Measurements from ENCODE around the gene NECTIN2.
A peak's percentile ranks its signal among the peaks of the same experiment; 100 is the strongest.

NECTIN2 gene

DNA sequence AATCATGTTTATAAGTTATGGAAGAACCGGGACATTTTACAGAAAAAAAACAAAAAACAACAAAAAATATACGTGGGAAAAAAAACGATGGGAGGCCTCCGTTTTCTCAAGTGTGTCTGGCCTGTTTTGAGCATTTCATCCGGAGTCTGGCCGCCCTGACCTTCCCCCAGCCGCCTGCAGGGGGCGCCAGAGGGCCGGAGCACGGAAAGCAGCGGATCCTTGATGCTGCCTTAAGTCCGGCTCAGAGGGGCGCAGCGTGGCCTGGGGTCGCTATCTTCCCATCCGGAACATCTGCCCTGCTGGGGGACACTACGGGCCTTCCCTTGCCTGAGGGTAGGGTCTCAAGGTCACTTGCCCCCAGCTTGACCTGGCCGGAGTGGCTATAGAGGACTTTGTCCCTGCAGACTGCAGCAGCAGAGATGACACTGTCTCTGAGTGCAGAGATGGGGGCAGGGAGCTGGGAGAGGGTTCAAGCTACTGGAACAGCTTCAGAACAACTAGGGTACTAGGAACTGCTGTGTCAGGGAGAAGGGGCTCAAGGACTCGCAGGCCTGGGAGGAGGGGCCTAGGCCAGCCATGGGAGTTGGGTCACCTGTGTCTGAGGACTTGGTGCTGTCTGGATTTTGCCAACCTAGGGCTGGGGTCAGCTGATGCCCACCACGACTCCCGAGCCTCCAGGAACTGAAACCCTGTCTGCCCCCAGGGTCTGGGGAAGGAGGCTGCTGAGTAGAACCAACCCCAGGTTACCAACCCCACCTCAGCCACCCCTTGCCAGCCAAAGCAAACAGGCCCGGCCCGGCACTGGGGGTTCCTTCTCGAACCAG, 57.7 kb downstream of the NECTIN2 start:
- DNase-seq (ENCODE audit: low read depth, low spot score), result peak; percentile 56

DNA sequence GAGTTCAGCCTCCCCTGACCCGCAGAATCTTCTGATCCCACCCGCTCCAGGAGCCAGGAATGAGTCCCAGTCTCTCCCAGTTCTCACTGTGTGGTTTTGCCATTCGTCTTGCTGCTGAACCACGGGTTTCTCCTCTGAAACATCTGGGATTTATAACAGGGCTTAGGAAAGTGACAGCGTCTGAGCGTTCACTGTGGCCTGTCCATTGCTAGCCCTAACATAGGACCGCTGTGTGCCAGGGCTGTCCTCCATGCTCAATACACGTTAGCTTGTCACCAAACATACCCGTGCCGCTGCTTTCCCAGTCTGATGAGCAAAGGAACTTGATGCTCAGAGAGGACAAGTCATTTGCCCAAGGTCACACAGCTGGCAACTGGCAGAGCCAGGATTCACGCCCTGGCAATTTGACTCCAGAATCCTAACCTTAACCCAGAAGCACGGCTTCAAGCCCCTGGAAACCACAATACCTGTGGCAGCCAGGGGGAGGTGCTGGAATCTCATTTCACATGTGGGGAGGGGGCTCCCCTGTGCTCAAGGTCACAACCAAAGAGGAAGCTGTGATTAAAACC, 58.4 kb downstream of the NECTIN2 start:
- H3K9ac ChIP-seq (ENCODE audit: insufficient read length, low read depth), result peak overlapping the region; percentile 76
- DNase-seq (ENCODE audit: low read depth, low spot score), result no peak
- H3K36me3 ChIP-seq (ENCODE audit: insufficient read depth, insufficient read length, low read length), result peaks cover 67% of the 10 kb centered on the region
- peaks cover 16% of the 10 kb centered on the region for H3K4me1 ChIP-seq (ENCODE audit: insufficient read depth, insufficient read length)
- no peaks in the 10 kb centered on the region for H3K9me3 ChIP-seq (ENCODE audit: insufficient read depth, low read length)
- H3K4me3 ChIP-seq (ENCODE audit: insufficient read length, low read depth), result no peak overlapping the region
- no peak for TF ChIP-seq YY1 (IDR thresholded peaks at IDR 0.05; ENCODE audit: insufficient read depth, insufficient read length)
- no peak for TF ChIP-seq SUZ12 (IDR thresholded peaks at IDR 0.05; ENCODE audit: extremely low read depth, insufficient read depth, insufficient read length)
- TF ChIP-seq ZNF274 (IDR thresholded peaks at IDR 0.05; ENCODE audit: low read depth, low read length), result no peak
- H3K27me3 ChIP-seq (ENCODE audit: insufficient read depth, insufficient read length), result no peaks in the 10 kb centered on the region

More for the DNA sequence above, 57.7 kb downstream of the NECTIN2 start:
- Histone ChIP-seq H3K9ac (ENCODE audit: insufficient read length, low read depth) (peak overlapping the region; percentile 76), H3K4me3 (ENCODE audit: insufficient read length, low read depth) (no peak overlapping the region), H3K9me3 (ENCODE audit: insufficient read depth, low read length) (no peaks in the 10 kb centered on the region), H3K27me3 (ENCODE audit: insufficient read depth, insufficient read length) (no peaks in the 10 kb centered on the region), H3K4me1 (ENCODE audit: insufficient read depth, insufficient read length) (peaks cover 13% of the 10 kb centered on the region), H3K36me3 (ENCODE audit: insufficient read depth, insufficient read length, low read length) (peaks cover 66% of the 10 kb centered on the region)
- TF ChIP-seq ZNF274 (IDR thresholded peaks at IDR 0.05; ENCODE audit: low read depth, low read length), result no peak
- TF ChIP-seq YY1 (IDR thresholded peaks at IDR 0.05; ENCODE audit: insufficient read depth, insufficient read length), result no peak
- TF ChIP-seq SUZ12 (IDR thresholded peaks at IDR 0.05; ENCODE audit: extremely low read depth, insufficient read depth, insufficient read length), result no peak

- peaks cover 61% of the 10 kb centered on the region for H3K36me3 ChIP-seq (ENCODE audit: insufficient read depth, insufficient read length, low read length)
- H3K4me3 ChIP-seq (ENCODE audit: insufficient read length, low read depth), result peak within 1 kb of the TSS; percentile 89
- H3K27me3 ChIP-seq (ENCODE audit: insufficient read depth, insufficient read length), result no peaks in the 10 kb centered on the region
- H3K9me3 ChIP-seq (ENCODE audit: insufficient read depth, low read length), result no peaks in the 10 kb centered on the region
- TF ChIP-seq YY1 (IDR thresholded peaks at IDR 0.05; ENCODE audit: insufficient read depth, insufficient read length) (no peak), SUZ12 (IDR thresholded peaks at IDR 0.05; ENCODE audit: extremely low read depth, insufficient read depth, insufficient read length) (no peak), ZNF274 (IDR thresholded peaks at IDR 0.05; ENCODE audit: low read depth, low read length) (no peak)
- no peak for DNase-seq (ENCODE audit: low read depth, low spot score)
- H3K4me1 ChIP-seq (ENCODE audit: insufficient read depth, insufficient read length), result peaks cover 16% of the 10 kb centered on the region
- H3K9ac ChIP-seq (ENCODE audit: insufficient read length, low read depth), result peak within 1 kb of the TSS; percentile 90
Measured at GRCh38 chr19:44905437-44906160, 59.5 kb downstream of the NECTIN2 start, which contains the start of gene APOE. Gene APOE, plus strand, starts transcription at chr19:44905796. Its CDS starts 829 bp downstream, at chr19:44906625.

GRCh38 chr19:44907613-44908012, 61.5 kb downstream of the NECTIN2 start:
- DNase-seq (ENCODE audit: low read depth, low spot score), result no peak
- Histone ChIP-seq H3K27me3 (ENCODE audit: insufficient read depth, insufficient read length) (no peaks in the 10 kb centered on the region), H3K9me3 (ENCODE audit: insufficient read depth, low read length) (no peaks in the 10 kb centered on the region), H3K4me1 (ENCODE audit: insufficient read depth, insufficient read length) (peaks cover 22% of the 10 kb centered on the region), H3K9ac (ENCODE audit: insufficient read length, low read depth) (peak overlapping the region; percentile 51), H3K4me3 (ENCODE audit: insufficient read length, low read depth) (no peak overlapping the region), H3K36me3 (ENCODE audit: insufficient read depth, insufficient read length, low read length) (peaks cover 44% of the 10 kb centered on the region)
- no peak for TF ChIP-seq YY1 (IDR thresholded peaks at IDR 0.05; ENCODE audit: insufficient read depth, insufficient read length)
- TF ChIP-seq SUZ12 (IDR thresholded peaks at IDR 0.05; ENCODE audit: extremely low read depth, insufficient read depth, insufficient read length), result no peak
- no peak for TF ChIP-seq ZNF274 (IDR thresholded peaks at IDR 0.05; ENCODE audit: low read depth, low read length)

DNA sequence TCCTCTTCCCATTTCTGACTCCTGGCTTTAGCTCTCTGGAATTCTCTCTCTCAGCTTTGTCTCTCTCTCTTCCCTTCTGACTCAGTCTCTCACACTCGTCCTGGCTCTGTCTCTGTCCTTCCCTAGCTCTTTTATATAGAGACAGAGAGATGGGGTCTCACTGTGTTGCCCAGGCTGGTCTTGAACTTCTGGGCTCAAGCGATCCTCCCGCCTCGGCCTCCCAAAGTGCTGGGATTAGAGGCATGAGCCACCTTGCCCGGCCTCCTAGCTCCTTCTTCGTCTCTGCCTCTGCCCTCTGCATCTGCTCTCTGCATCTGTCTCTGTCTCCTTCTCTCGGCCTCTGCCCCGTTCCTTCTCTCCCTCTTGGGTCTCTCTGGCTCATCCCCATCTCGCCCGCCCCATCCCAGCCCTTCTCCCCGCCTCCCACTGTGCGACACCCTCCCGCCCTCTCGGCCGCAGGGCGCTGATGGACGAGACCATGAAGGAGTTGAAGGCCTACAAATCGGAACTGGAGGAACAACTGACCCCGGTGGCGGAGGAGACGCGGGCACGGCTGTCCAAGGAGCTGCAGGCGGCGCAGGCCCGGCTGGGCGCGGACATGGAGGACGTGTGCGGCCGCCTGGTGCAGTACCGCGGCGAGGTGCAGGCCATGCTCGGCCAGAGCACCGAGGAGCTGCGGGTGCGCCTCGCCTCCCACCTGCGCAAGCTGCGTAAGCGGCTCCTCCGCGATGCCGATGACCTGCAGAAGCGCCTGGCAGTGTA, 62.2 kb downstream of the NECTIN2 start:
- DNase-seq (ENCODE audit: low read depth, low spot score), result no peak
- peaks cover 39% of the 10 kb centered on the region for H3K36me3 ChIP-seq (ENCODE audit: insufficient read depth, insufficient read length, low read length)
- H3K9ac ChIP-seq (ENCODE audit: insufficient read length, low read depth), result peak overlapping the region; percentile 51
- peaks cover 22% of the 10 kb centered on the region for H3K4me1 ChIP-seq (ENCODE audit: insufficient read depth, insufficient read length)
- TF ChIP-seq YY1 (IDR thresholded peaks at IDR 0.05; ENCODE audit: insufficient read depth, insufficient read length) (no peak), ZNF274 (IDR thresholded peaks at IDR 0.05; ENCODE audit: low read depth, low read length) (no peak), SUZ12 (IDR thresholded peaks at IDR 0.05; ENCODE audit: extremely low read depth, insufficient read depth, insufficient read length) (no peak)
- H3K9me3 ChIP-seq (ENCODE audit: insufficient read depth, low read length), result no peaks in the 10 kb centered on the region
- no peak overlapping the region for H3K4me3 ChIP-seq (ENCODE audit: insufficient read length, low read depth)
- H3K27me3 ChIP-seq (ENCODE audit: insufficient read depth, insufficient read length), result no peaks in the 10 kb centered on the region

- Histone ChIP-seq H3K9ac (ENCODE audit: insufficient read length, low read depth) (no peak overlapping the region), H3K4me1 (ENCODE audit: insufficient read depth, insufficient read length) (peaks cover 21% of the 10 kb centered on the region), H3K9me3 (ENCODE audit: insufficient read depth, low read length) (no peaks in the 10 kb centered on the region), H3K4me3 (ENCODE audit: insufficient read length, low read depth) (no peak overlapping the region), H3K27me3 (ENCODE audit: insufficient read depth, insufficient read length) (no peaks in the 10 kb centered on the region), H3K36me3 (ENCODE audit: insufficient read depth, insufficient read length, low read length) (peaks cover 35% of the 10 kb centered on the region)
- no peak for DNase-seq (ENCODE audit: low read depth, low spot score)
- no peak for TF ChIP-seq SUZ12 (IDR thresholded peaks at IDR 0.05; ENCODE audit: extremely low read depth, insufficient read depth, insufficient read length)
- TF ChIP-seq YY1 (IDR thresholded peaks at IDR 0.05; ENCODE audit: insufficient read depth, insufficient read length), result no peak
- TF ChIP-seq ZNF274 (IDR thresholded peaks at IDR 0.05; ENCODE audit: low read depth, low read length), result no peak
Measured at GRCh38 chr19:44908836-44909261, 62.8 kb downstream of the NECTIN2 start.

All from NT2/D1 (cell line).